Progenitor cell of endocrine pancreas (in vitro differentiated cells): ENCODE data around the gene METRNL. TPM values are rescaled to one million over a fixed set of nuclear protein-coding genes. Genes with fewer than 3 reads are reported as not detected.

Experiments
- DNase-seq: peaks from one replicate; pipeline ENCODE4 v3.0.0; 2021; ENCODE audit warnings: low spot score; ENCODE audit not compliant: unreplicated experiment
- H3K27ac Mint-ChIP-seq: 2 replicates; pipeline ENCODE4 v1.8.0; 2021; ENCODE audit warnings: mild to moderate bottlenecking, moderate library complexity, mixed read lengths
- H3K27me3 Mint-ChIP-seq: 2 replicates; pipeline ENCODE4 v1.8.0; 2021; ENCODE audit warnings: mixed read lengths
- H3K36me3 Mint-ChIP-seq: 2 replicates; pipeline ENCODE4 v1.8.0; 2022; ENCODE audit warnings: mixed read lengths; ENCODE audit not compliant: insufficient read depth
- H3K4me1 Mint-ChIP-seq: 2 replicates; pipeline ENCODE4 v1.8.0; 2021; ENCODE audit warnings: low read depth, mixed read lengths
- H3K4me3 Mint-ChIP-seq: 2 replicates; pipeline ENCODE4 v1.8.0; 2021; ENCODE audit warnings: low read depth, mild to moderate bottlenecking, moderate library complexity, mixed read lengths
- H3K9me3 Mint-ChIP-seq: 2 replicates; pipeline ENCODE4 v1.8.0; 2021; ENCODE audit warnings: low read depth, mixed read lengths
- CTCF ChIP-seq: fragments of 200-600 bp; sonication (generic); IDR thresholded peaks from one replicate; pipeline ENCODE4 v1.5.0; 2021; ENCODE audit warnings: antibody characterized with exemption, mild to moderate bottlenecking; ENCODE audit not compliant: unreplicated experiment
- total RNA-seq: library from RNA; stranded (reverse); gene quantifications from 2 replicates; pipeline ENCODE4 v1.2.1, GENCODE V29; 2021

The METRNL gene
- total RNA-seq, 1 donor from 2014 or later, result 54.6 TPM

GRCh38 chr17:83094291-83094690 lies 14.9 kb downstream of the METRNL start:
- TF ChIP-seq CTCF, result no peak
- no peaks in the 10 kb centered on the region for H3K9me3 Mint-ChIP-seq
- no peaks in the 10 kb centered on the region for H3K27me3 Mint-ChIP-seq
- H3K4me1 Mint-ChIP-seq, result peaks cover 19% of the 10 kb centered on the region
- no peak for DNase-seq
- peak overlapping the region; percentile 56 for H3K27ac Mint-ChIP-seq
- H3K36me3 Mint-ChIP-seq, result peaks cover 14% of the 10 kb centered on the region
- H3K4me3 Mint-ChIP-seq, result no peak overlapping the region

GRCh38 chr17:83095016-83095415 lies 15.6 kb downstream of the METRNL start:
- Mint-ChIP-seq H3K27me3 (no peaks in the 10 kb centered on the region), H3K27ac (no peak overlapping the region), H3K4me1 (peaks cover 19% of the 10 kb centered on the region), H3K9me3 (no peaks in the 10 kb centered on the region), H3K36me3 (peaks cover 14% of the 10 kb centered on the region), H3K4me3 (no peak overlapping the region)
- TF ChIP-seq CTCF, result no peak
- DNase-seq, result no peak

- H3K4me1 Mint-ChIP-seq, result peaks cover 21% of the 10 kb centered on the region
- H3K4me3 Mint-ChIP-seq, result peak overlapping the region; percentile 35
- H3K27ac Mint-ChIP-seq, result peak overlapping the region; percentile 59
- no peak for TF ChIP-seq CTCF
- H3K36me3 Mint-ChIP-seq, result peaks cover 13% of the 10 kb centered on the region
- DNase-seq, result no peak
- H3K9me3 Mint-ChIP-seq, result no peaks in the 10 kb centered on the region
- no peaks in the 10 kb centered on the region for H3K27me3 Mint-ChIP-seq
These were observed 17.2 kb downstream of the METRNL start for GRCh38 chr17:83096401-83097224.

- Mint-ChIP-seq H3K27me3 (no peaks in the 10 kb centered on the region), H3K36me3 (peaks cover 11% of the 10 kb centered on the region), H3K27ac (no peak overlapping the region), H3K9me3 (no peaks in the 10 kb centered on the region), H3K4me1 (peaks cover 24% of the 10 kb centered on the region), H3K4me3 (no peak overlapping the region)
- TF ChIP-seq CTCF, result no peak
- DNase-seq, result no peak
These were observed 18.4 kb downstream of the METRNL start for GRCh38 chr17:83097831-83098230.

- no peak overlapping the region for H3K4me3 Mint-ChIP-seq
These were observed 19.1 kb downstream of the METRNL start for GRCh38 chr17:83098241-83099085.

More at GRCh38 chr17:83098241-83099085, 19.1 kb downstream of the METRNL start:
- Mint-ChIP-seq H3K27ac (peak overlapping the region; percentile 94), H3K9me3 (no peaks in the 10 kb centered on the region), H3K36me3 (peaks cover 11% of the 10 kb centered on the region), H3K27me3 (no peaks in the 10 kb centered on the region), H3K4me1 (peaks cover 24% of the 10 kb centered on the region)
- no peak for DNase-seq
- TF ChIP-seq CTCF, result no peak
